Measurements from ENCODE around the gene MRM1. TPM values are rescaled to one million over a fixed set of nuclear protein-coding genes. Genes with fewer than 3 reads are reported as not detected.

MRM1 gene
- total RNA-seq, 3 donors from 2014 or later, result 4.8 to 7.5 (median 7.2) TPM

- no peak for DNase-seq (ENCODE audit: low spot score in 2 of 2)
- Histone ChIP-seq H3K27me3 (peaks cover 0 to 55% of the 10 kb centered on the region in 2 donors), H3K9me3 (no peaks in the 10 kb centered on the region), H3K4me3 (no peak overlapping the region), H3K27ac (no peak overlapping the region), H3K36me3 (no peaks in the 10 kb centered on the region), H3K4me1 (no peaks in the 10 kb centered on the region)
- intact Hi-C loops (cut with DNase I; ENCODE audit: low total_unique reads), result no loop called here
- no peak for TF ChIP-seq POLR2AphosphoS5 (IDR thresholded peaks at IDR 0.05)
- no peak for TF ChIP-seq CTCF (IDR thresholded peaks at IDR 0.05)
- TF ChIP-seq POLR2A (IDR thresholded peaks at IDR 0.05), result no peak
Measured at GRCh38 chr17:36647636-36648035, 46.3 kb downstream of the MRM1 start.

GRCh38 chr17:36650096-36650775 lies 48.9 kb downstream of the MRM1 start:
- TF ChIP-seq CTCF (IDR thresholded peaks at IDR 0.05) (no peak), POLR2AphosphoS5 (IDR thresholded peaks at IDR 0.05) (no peak), POLR2A (IDR thresholded peaks at IDR 0.05) (no peak)
- DNase-seq (ENCODE audit: low spot score in 2 of 2), result no peak
- no peak overlapping the region for H3K4me3 ChIP-seq
- H3K4me1 ChIP-seq, result no peaks in the 10 kb centered on the region
- no peaks in the 10 kb centered on the region for H3K9me3 ChIP-seq
- intact Hi-C loops (cut with DNase I; ENCODE audit: low total_unique reads), result no loop called here
- peaks cover 0 to 42% of the 10 kb centered on the region in 2 donors for H3K27me3 ChIP-seq
- H3K36me3 ChIP-seq, result no peaks in the 10 kb centered on the region
- H3K27ac ChIP-seq, result no peak overlapping the region

- Histone ChIP-seq H3K27me3 (peaks cover 2 to 36% of the 10 kb centered on the region in 2 donors), H3K4me3 (no peak overlapping the region), H3K4me1 (no peaks in the 10 kb centered on the region), H3K9me3 (no peaks in the 10 kb centered on the region), H3K27ac (no peak overlapping the region), H3K36me3 (no peaks in the 10 kb centered on the region)
- no peak for TF ChIP-seq POLR2A (IDR thresholded peaks at IDR 0.05)
- intact Hi-C loops (cut with DNase I; ENCODE audit: low total_unique reads), result no loop called here
- no peak for DNase-seq (ENCODE audit: low spot score in 2 of 2)
Measured at GRCh38 chr17:36653374-36653773, 52.0 kb downstream of the MRM1 start.

- intact Hi-C loops (cut with DNase I; ENCODE audit: low total_unique reads), result no loop called here
- TF ChIP-seq CTCF (IDR thresholded peaks at IDR 0.05) (no peak), POLR2AphosphoS5 (IDR thresholded peaks at IDR 0.05) (no peak), POLR2A (IDR thresholded peaks at IDR 0.05) (no peak)
- H3K27me3 ChIP-seq, result peaks cover 2 to 36% of the 10 kb centered on the region in 2 donors
Measured at GRCh38 chr17:36653856-36654255, 52.5 kb downstream of the MRM1 start.

GRCh38 chr17:36655726-36656125 lies 54.3 kb downstream of the MRM1 start:
- H3K4me3 ChIP-seq, result no peak overlapping the region
- no peak for TF ChIP-seq POLR2AphosphoS5 (IDR thresholded peaks at IDR 0.05)
- no peak for TF ChIP-seq CTCF (IDR thresholded peaks at IDR 0.05)
- H3K27me3 ChIP-seq, result peaks cover 2 to 31% of the 10 kb centered on the region in 2 donors
- intact Hi-C loops (cut with DNase I; ENCODE audit: low total_unique reads), result no loop called here
- no peak overlapping the region for H3K27ac ChIP-seq
- no peak for DNase-seq (ENCODE audit: low spot score in 2 of 2)
- H3K9me3 ChIP-seq, result no peaks in the 10 kb centered on the region
- H3K36me3 ChIP-seq, result no peaks in the 10 kb centered on the region
- H3K4me1 ChIP-seq, result no peaks in the 10 kb centered on the region

More at GRCh38 chr17:36653856-36654255, 52.5 kb downstream of the MRM1 start:
- no peaks in the 10 kb centered on the region for H3K36me3 ChIP-seq
- H3K4me3 ChIP-seq, result no peak overlapping the region
- H3K4me1 ChIP-seq, result no peaks in the 10 kb centered on the region
- no peaks in the 10 kb centered on the region for H3K9me3 ChIP-seq
- no peak for DNase-seq (ENCODE audit: low spot score in 2 of 2)
- H3K27ac ChIP-seq, result no peak overlapping the region

Measured in breast epithelium (tissue), 4 donors.